Thoracic aorta (tissue), 2 donors: ENCODE measurements around the gene CCNE1. TPM values are rescaled to one million over a fixed set of nuclear protein-coding genes. Genes with fewer than 3 reads are reported as not detected.

Source experiments
- ATAC-seq: fragments of 150-250 bp; one replicate; pipeline ENCODE4 v1.8.0; 2017; ENCODE audit warnings: low read depth; ENCODE audit not compliant: insufficient number of reproducible peaks, low FRiP score
- DNase-seq: peaks from one replicate; pipeline ENCODE4 v3.0.0-alpha.2; 2020; ENCODE audit warnings: low spot score
- H3K27ac ChIP-seq, 2 donors: fragments of 200-600 bp; sonication (generic); 1 replicate in 1 of 2; 2 replicates in 1 of 2; pipeline ENCODE4 v1.5.1; 2016; ENCODE audit warnings: mild to moderate bottlenecking in 2 of 2, moderate library complexity in 2 of 2
- H3K27me3 ChIP-seq: fragments of 200-600 bp; sonication (generic); replicated peaks from 2 replicates; pipeline ENCODE4 v1.6.0; 2016; ENCODE audit warnings: mild to moderate bottlenecking; ENCODE audit not compliant: insufficient read depth
- H3K36me3 ChIP-seq: fragments of 200-600 bp; sonication (generic); one replicate; pipeline ENCODE4 v1.5.1; 2016
- H3K4me1 ChIP-seq, 2 donors: fragments of 200-600 bp; sonication (generic); 1 replicate in 1 of 2; 2 replicates in 1 of 2; pipeline versions ENCODE4 v1.5.1 to v1.6.0; 2016; ENCODE audit warnings: low read depth in 2 of 2, mild to moderate bottlenecking in 1 of 2; ENCODE audit not compliant: control insufficient read depth in 1 of 2
- H3K4me3 ChIP-seq: fragments of 200-600 bp; sonication (generic); 2 replicates; pipeline ENCODE4 v1.5.1; 2016; ENCODE audit warnings: mild to moderate bottlenecking
- H3K9me3 ChIP-seq: fragments of 200-600 bp; sonication (generic); 2 replicates; pipeline ENCODE4 v1.5.1; 2016
- total RNA-seq, 2 donors: library from RNA; depleted of rRNA; stranded (reverse); fragments of >200 nt; gene quantifications; one replicate each; pipeline versions ENCODE4 v1.1.0 to v1.2.3, GENCODE V29; 2016
- TF ChIP-seq, protein P1 (sequence below): fragments of 200-600 bp; sonication (generic); IDR thresholded peaks from one replicate; pipeline ENCODE4 v1.5.1; 2019; ENCODE audit warnings: antibody characterized with exemption

Gene CCNE1
- total RNA-seq, 2 donors from 2014 or later: 4.6 TPM; not detected in 1

GRCh38 chr19:29831041-29831548 lies 19.3 kb downstream of the CCNE1 start:
- ATAC-seq: no peak
- DNase-seq: no peak
- Histone ChIP-seq H3K27ac (no peak overlapping the region), H3K4me3 (no peak overlapping the region), H3K9me3 (no peaks in the 10 kb centered on the region), H3K36me3 (no peaks in the 10 kb centered on the region), H3K4me1 (no peaks in the 10 kb centered on the region), H3K27me3 (no peaks in the 10 kb centered on the region)
- TF ChIP-seq, protein P1, sequence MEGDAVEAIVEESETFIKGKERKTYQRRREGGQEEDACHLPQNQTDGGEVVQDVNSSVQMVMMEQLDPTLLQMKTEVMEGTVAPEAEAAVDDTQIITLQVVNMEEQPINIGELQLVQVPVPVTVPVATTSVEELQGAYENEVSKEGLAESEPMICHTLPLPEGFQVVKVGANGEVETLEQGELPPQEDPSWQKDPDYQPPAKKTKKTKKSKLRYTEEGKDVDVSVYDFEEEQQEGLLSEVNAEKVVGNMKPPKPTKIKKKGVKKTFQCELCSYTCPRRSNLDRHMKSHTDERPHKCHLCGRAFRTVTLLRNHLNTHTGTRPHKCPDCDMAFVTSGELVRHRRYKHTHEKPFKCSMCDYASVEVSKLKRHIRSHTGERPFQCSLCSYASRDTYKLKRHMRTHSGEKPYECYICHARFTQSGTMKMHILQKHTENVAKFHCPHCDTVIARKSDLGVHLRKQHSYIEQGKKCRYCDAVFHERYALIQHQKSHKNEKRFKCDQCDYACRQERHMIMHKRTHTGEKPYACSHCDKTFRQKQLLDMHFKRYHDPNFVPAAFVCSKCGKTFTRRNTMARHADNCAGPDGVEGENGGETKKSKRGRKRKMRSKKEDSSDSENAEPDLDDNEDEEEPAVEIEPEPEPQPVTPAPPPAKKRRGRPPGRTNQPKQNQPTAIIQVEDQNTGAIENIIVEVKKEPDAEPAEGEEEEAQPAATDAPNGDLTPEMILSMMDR: no peak

- Histone ChIP-seq H3K4me3 (no peak overlapping the region), H3K9me3 (no peaks in the 10 kb centered on the region), H3K27ac (no peak overlapping the region), H3K36me3 (no peaks in the 10 kb centered on the region), H3K27me3 (no peaks in the 10 kb centered on the region), H3K4me1 (no peaks in the 10 kb centered on the region)
- ATAC-seq (no peak), DNase-seq (no peak)
- TF ChIP-seq, protein P1: no peak
Observed at GRCh38 chr19:29831686-29832085, 19.9 kb downstream of the CCNE1 start.

DNA sequence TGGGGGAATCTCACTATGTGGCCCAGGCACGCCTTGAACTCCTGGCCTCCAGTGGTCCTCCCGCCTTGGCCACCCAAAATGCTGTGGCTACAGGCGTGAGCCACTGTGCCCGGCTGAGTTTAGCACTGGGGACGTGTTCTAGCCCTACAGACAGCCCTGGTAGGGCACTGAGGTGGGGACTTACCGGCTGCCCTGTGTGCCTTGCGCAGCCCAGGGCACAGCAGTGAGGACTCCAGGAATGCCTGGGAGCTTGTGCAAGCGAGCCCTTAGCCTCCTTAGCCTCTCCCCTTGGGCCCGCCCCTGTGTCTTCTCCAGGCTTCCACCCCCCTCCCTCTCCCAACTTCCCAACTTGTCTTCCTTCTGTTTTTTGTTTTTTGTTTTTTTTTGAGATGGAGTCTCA lies 21.0 kb downstream of the CCNE1 start:
- Histone ChIP-seq H3K36me3 (no peaks in the 10 kb centered on the region), H3K27ac (no peak overlapping the region), H3K4me3 (no peak overlapping the region), H3K4me1 (no peaks in the 10 kb centered on the region), H3K27me3 (no peaks in the 10 kb centered on the region), H3K9me3 (no peaks in the 10 kb centered on the region)
- DNase-seq (no peak), ATAC-seq (no peak)
- TF ChIP-seq, protein P1: no peak

GRCh38 chr19:29833614-29834261 lies 21.9 kb downstream of the CCNE1 start:
- DNase-seq: no peak
- Histone ChIP-seq H3K9me3 (no peaks in the 10 kb centered on the region), H3K36me3 (no peaks in the 10 kb centered on the region), H3K4me3 (no peak overlapping the region), H3K27me3 (no peaks in the 10 kb centered on the region), H3K27ac (no peak overlapping the region), H3K4me1 (no peaks in the 10 kb centered on the region)
- TF ChIP-seq, protein P1: no peak
- no peak for ATAC-seq

GRCh38 chr19:29834991-29835846 lies 23.4 kb downstream of the CCNE1 start:
- no peak overlapping the region for H3K27ac ChIP-seq
- no peak overlapping the region for H3K4me3 ChIP-seq
- TF ChIP-seq, protein P1: no peak
- DNase-seq: no peak
- ATAC-seq: no peak
- H3K4me1 ChIP-seq: no peaks in the 10 kb centered on the region
- H3K36me3 ChIP-seq: no peaks in the 10 kb centered on the region
- no peaks in the 10 kb centered on the region for H3K27me3 ChIP-seq
- no peaks in the 10 kb centered on the region for H3K9me3 ChIP-seq
